GM19023 (cell line): ENCODE data around the gene SLC25A3.
A peak's percentile ranks its signal among the peaks of the same experiment; 100 is the strongest.
"Not testable (repeated sequence)": the region's sequence is repeated elsewhere in the genome, so short reads cannot be mapped to it uniquely, and the experiment has no call there.

Experiments used
- ATAC-seq: cut with Tn5 transposase; IDR thresholded peaks from one replicate; pipeline ENCODE4 v1.9.1; 2021; ENCODE audit warnings: mild to moderate bottlenecking, moderate library complexity; ENCODE audit not compliant: unreplicated experiment

Gene SLC25A3

GRCh38 chr12:98593351-98594049 is at the start of gene SLC25A3:
Gene SLC25A3, plus strand, starts transcription at chr12:98593686. Its CDS starts 293 bp downstream, at chr12:98593979.
- peak; percentile 99 for ATAC-seq

- no peak for ATAC-seq
Measured at GRCh38 chr12:98543701-98544100, 49.8 kb upstream of the SLC25A3 start.

DNA sequence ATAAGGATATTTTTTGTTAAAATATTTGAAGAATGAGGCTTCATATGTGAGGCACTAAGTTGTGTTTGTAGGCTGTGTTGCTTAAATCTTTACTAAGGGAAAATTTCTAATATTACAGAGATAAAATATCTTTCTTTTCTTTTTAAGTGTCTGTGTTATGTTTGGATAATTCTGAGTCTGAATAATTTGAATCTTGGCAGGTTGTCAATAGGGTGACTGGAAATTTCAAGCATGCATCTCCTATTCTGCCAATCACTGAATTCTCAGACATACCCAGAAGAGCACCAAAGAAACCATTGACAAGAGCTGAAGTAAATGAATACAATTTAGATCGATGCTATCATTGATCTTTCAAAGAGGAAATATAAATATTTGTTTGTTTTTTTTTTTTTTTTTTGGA is 48.7 kb upstream of the SLC25A3 start:
- no peak for ATAC-seq

DNA sequence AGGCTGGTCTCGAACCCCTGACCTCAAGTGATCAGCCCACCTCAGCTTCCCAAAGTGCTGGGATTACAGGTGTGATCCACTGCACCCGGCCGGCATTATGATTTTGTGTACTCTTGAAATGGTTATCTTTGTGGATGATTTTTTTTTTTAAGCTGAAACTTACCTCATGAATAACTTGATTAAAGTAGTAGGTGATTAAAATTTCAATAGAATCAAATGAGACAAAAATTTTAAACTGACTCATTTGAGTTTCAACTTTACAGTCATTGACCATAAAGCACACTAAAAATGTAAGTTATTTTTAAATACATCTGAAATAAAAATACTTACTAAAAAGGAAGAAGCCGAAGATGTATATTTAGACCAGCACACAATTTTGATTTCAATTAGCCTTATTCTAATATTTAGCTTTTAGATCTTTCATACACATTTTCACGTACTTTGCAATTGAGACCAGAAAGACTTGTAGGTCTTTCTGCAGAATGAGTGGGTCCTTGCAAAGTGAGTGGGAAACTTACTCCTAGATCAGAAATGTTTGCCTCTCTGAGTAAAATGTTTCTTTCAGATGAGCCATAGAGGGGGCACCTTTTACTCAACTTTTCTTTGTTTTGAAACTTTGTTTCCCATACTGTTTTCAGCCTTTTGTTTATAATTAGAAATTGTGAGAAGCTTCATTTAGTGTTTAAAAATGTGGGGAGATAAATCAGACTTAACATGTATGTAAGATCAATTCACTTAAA is 43.9 kb upstream of the SLC25A3 start:
- ATAC-seq = no peak

GRCh38 chr12:98551787-98552186 is 41.7 kb upstream of the SLC25A3 start:
- ATAC-seq = no peak

DNA sequence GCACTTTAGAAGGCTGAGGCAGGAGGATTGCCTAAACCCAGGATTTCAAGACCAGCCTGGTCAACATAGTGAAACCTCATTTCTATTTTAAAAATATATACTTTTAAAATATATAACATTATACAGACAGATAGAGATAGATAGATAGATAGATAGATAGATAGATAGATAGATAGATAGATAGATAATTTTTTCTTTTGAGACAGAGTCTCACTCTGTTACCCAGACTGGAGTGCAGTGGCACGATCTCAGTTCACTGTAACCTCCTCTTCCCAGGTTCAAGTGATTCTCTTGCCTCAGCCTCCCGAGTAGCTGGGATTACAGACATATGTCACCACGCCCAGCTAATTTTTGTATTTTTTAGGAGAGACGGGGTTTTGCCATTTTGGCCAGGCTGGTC is 35.4 kb upstream of the SLC25A3 start:
- ATAC-seq = not testable (repeated sequence)

DNA sequence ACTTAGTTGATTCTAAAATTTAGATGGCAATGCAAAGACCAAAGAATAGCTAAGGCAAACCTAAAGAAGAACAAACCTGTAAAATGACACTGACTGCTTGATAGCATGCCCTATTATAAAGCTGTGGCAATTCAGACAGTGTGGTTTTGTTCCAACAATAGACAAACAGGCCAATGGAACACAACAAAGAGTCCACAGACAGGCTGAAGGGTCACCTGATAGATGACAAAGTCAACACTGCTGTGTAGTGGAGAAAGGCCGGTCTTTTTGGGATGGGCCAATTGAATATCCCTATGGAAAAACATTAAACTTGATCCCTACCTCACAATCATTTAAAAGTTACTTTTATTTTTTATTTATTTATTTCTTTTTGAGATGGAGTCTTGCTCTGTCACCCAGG is 33.8 kb upstream of the SLC25A3 start:
- no peak for ATAC-seq

DNA sequence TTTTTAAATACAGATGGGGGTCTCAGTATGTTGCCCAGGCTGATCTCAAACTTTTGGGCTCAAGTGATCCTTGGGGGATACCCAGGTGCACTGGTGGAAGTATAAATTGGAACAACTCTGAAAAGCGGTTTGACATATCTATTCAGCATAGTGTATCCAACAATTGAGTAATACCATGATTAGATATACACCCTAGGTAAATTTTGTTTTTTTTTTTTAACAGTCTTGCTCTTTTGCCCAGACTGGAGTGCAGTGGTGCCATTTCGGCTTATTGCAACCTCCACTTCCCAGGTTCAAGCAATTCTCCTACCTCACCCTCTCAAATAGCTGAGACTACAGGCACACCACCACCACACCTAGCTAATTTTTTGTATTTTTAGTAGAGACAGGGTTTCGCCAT is 31.6 kb upstream of the SLC25A3 start:
- no peak for ATAC-seq

GRCh38 chr12:98572010-98572409 is 21.5 kb upstream of the SLC25A3 start:
- ATAC-seq = no peak

GRCh38 chr12:98574110-98574509 is 19.4 kb upstream of the SLC25A3 start:
- no peak for ATAC-seq

DNA sequence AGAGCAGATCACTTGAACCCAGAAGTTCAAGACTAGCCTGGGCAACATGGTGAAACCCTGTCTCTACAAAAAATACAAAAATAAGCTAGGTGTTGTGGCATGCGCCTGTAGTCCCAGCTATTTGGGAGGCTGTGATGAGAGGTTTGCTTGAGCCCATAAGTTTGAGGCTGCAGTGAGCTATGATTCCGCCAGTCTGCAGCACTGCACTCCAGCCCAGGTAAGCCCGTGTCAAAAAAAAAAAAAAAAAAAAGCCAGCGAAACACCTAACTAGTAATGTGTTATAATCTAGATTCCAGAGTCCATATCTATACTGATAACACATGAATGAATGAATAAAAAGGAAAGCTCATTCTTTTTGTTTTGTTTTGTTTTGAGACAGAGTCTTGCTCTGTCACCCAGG is 18.5 kb upstream of the SLC25A3 start:
- no peak for ATAC-seq

- not testable (repeated sequence) for ATAC-seq
Measured at GRCh38 chr12:98576795-98577194, 16.7 kb upstream of the SLC25A3 start.

GRCh38 chr12:98578392-98578791 is 15.1 kb upstream of the SLC25A3 start:
- ATAC-seq = no peak

GRCh38 chr12:98578821-98579220 is 14.7 kb upstream of the SLC25A3 start:
- ATAC-seq = no peak

DNA sequence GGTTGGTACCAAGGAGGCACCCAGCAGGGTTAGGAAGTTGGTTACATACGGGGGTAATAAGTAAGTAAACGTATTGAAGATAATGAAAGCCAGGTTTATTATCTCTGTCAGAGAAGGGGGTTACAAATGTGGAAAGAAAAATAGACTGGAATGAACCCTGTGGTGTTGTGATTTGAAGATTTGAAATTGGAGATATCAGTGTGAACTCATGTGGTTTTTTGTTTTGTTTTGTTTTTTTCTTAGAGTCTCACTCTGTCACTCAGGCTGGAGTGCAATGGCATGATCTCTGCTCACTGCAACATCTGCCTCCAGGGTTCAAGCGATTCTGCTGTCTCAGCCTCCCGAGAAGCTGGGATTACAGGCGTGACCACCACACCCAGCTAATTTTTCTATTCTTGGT is 14.1 kb upstream of the SLC25A3 start:
- ATAC-seq = no peak

DNA sequence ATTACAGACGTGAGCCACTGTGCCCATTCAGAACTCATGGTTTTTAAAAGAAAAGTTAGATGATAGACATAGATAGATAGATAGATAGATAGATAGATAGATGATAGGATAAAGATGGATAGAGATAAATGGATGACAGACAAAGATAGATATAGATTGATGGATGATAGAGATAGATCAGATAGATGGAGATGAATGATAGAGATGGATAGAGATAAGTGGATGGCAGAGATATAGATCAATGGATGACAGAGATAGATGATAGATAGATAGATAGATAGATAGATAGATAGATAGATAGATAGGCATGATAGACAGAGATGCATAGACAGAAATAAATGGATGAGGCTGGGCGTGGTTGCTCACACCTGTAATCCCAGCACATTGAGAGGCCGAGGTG is 13.7 kb upstream of the SLC25A3 start:
- no peak for ATAC-seq

DNA sequence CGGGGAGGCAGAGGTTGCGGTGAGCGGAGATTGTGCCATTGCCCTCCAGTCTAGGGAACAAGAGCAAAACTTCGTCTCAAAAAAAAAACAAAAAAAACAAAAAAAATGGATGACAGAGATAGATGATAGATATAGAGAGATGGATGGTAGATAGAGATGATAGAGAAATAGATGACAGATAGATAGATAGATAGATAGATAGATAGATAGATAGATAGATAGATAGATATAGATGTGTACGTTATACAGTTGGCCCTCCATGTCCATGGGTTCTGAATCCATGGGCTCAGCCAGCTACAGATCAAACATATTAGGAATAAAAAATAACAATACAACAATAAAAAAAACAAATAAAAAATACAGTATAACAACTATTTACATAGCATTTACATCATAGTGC is 12.8 kb upstream of the SLC25A3 start:
- no peak for ATAC-seq

DNA sequence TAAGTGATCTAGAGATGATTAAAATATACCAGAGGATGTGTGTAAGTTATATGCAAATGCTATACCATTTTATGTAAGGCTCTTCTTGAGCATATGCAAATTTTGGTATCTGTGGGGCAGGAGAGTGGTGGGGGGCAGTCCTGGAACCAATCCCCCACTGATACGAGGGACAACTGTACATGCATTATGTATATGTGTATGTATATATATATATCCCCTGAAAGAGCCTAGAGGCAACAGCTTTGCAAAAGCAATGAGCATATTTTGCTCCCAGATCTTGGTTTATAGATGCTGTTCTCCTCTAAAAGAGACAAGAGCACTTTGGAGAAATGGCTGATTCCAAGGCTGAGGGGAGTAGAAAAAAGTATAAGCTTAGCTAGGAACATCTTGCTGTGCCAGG is 12.4 kb upstream of the SLC25A3 start:
- ATAC-seq = no peak

- ATAC-seq = no peak
Measured at GRCh38 chr12:98582093-98582492, 11.4 kb upstream of the SLC25A3 start.

- ATAC-seq = no peak
Measured at GRCh38 chr12:98587084-98587483, 6.4 kb upstream of the SLC25A3 start.

DNA sequence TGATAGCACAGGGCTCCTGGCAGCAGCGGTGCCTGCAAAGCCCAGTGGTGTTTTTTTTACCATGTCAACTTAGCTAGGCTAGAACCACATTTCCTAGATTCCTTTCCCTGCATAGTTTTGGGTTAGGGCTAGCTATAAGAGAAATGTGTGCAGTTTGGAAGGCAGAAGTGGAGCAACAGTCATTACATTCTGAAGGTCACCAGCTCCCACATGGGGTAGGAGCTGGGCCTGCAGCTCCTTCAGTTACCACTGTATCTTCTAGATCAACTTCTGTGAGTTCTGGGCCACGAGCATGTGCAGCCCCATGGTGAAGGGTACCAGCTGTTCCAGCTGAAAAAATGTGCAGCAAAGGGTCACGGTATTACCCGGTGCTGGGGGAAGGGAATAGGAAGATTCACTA is 2.3 kb upstream of the SLC25A3 start:
- no peak for ATAC-seq

DNA sequence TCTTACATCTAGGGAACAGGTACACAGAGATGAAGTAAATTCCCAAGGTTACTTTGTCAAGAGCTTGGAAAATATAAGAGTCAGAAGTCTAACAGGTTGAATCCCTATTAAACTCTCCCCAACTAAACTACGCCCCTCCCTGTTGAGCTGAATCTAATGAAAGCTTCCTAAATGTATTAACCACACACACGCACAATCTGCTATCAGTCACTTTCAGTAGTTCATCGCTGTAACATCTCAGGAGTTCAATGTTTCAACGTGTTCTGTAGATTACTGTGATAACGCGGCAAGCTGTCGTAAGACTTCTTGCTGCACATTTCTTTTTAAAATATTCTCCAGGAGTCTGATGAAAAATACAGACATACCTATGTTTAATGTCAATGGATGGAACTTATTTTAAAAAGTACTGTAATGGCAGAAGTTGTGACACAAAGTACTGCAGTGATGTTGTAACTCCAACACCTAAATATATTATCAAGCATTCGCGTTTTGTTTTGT is 612 bp upstream of the SLC25A3 start:
- ATAC-seq = no peak
